Measurements from ENCODE around the gene CD7.

Gene CD7

GRCh38 chr17:82300707-82301270, 16.6 kb downstream of the CD7 start:
- Histone ChIP-seq H3K4me1 (ENCODE audit: insufficient read depth, poor library complexity, severe bottlenecking) (peaks cover 42% of the 10 kb centered on the region), H3K9me3 (ENCODE audit: severe bottlenecking) (no peaks in the 10 kb centered on the region), H3K4me3 (ENCODE audit: severe bottlenecking) (no peak overlapping the region), H3K27me3 (ENCODE audit: insufficient read depth, poor library complexity, severe bottlenecking) (no peaks in the 10 kb centered on the region), H3K36me3 (ENCODE audit: low read depth) (no peaks in the 10 kb centered on the region), H3K27ac (ENCODE audit: poor library complexity, severe bottlenecking) (no peak overlapping the region)
- peak; percentile 80 for DNase-seq (ENCODE audit: low spot score)
- peak; percentile 69 for TF ChIP-seq CTCF (IDR thresholded peaks at IDR 0.05; ENCODE audit: poor library complexity, severe bottlenecking)
- ATAC-seq (ENCODE audit: low read depth), result no peak

GRCh38 chr17:82300228-82300627, 17.2 kb downstream of the CD7 start:
- Histone ChIP-seq H3K4me3 (ENCODE audit: severe bottlenecking) (no peak overlapping the region), H3K9me3 (ENCODE audit: severe bottlenecking) (no peaks in the 10 kb centered on the region), H3K27ac (ENCODE audit: poor library complexity, severe bottlenecking) (no peak overlapping the region), H3K36me3 (ENCODE audit: low read depth) (no peaks in the 10 kb centered on the region), H3K4me1 (ENCODE audit: insufficient read depth, poor library complexity, severe bottlenecking) (peaks cover 48% of the 10 kb centered on the region), H3K27me3 (ENCODE audit: insufficient read depth, poor library complexity, severe bottlenecking) (no peaks in the 10 kb centered on the region)
- TF ChIP-seq CTCF (IDR thresholded peaks at IDR 0.05; ENCODE audit: poor library complexity, severe bottlenecking), result no peak
- ATAC-seq (ENCODE audit: low read depth) (no peak), DNase-seq (ENCODE audit: low spot score) (no peak)

- no peak for TF ChIP-seq CTCF (IDR thresholded peaks at IDR 0.05; ENCODE audit: poor library complexity, severe bottlenecking)
- Histone ChIP-seq H3K36me3 (ENCODE audit: low read depth) (no peaks in the 10 kb centered on the region), H3K4me1 (ENCODE audit: insufficient read depth, poor library complexity, severe bottlenecking) (peaks cover 56% of the 10 kb centered on the region), H3K4me3 (ENCODE audit: severe bottlenecking) (no peak overlapping the region), H3K27me3 (ENCODE audit: insufficient read depth, poor library complexity, severe bottlenecking) (no peaks in the 10 kb centered on the region), H3K9me3 (ENCODE audit: severe bottlenecking) (no peaks in the 10 kb centered on the region), H3K27ac (ENCODE audit: poor library complexity, severe bottlenecking) (peak overlapping the region; percentile 99)
- ATAC-seq (ENCODE audit: low read depth) (no peak), DNase-seq (ENCODE audit: low spot score) (no peak)
These were observed 18.0 kb downstream of the CD7 start for GRCh38 chr17:82299452-82299851.

- Histone ChIP-seq H3K27me3 (ENCODE audit: insufficient read depth, poor library complexity, severe bottlenecking) (no peaks in the 10 kb centered on the region), H3K27ac (ENCODE audit: poor library complexity, severe bottlenecking) (peak overlapping the region; percentile 99), H3K4me3 (ENCODE audit: severe bottlenecking) (peak overlapping the region; percentile 17), H3K36me3 (ENCODE audit: low read depth) (peaks cover 4% of the 10 kb centered on the region; the same call in 1 of the 2 replicates), H3K9me3 (ENCODE audit: severe bottlenecking) (no peaks in the 10 kb centered on the region), H3K4me1 (ENCODE audit: insufficient read depth, poor library complexity, severe bottlenecking) (peaks cover 62% of the 10 kb centered on the region)
- no peak for ATAC-seq (ENCODE audit: low read depth)
- TF ChIP-seq CTCF (IDR thresholded peaks at IDR 0.05; ENCODE audit: poor library complexity, severe bottlenecking), result no peak
- no peak for DNase-seq (ENCODE audit: low spot score)
These were observed 18.6 kb downstream of the CD7 start for GRCh38 chr17:82298538-82299421.
